ENCODE data around the gene OR4C46. TPM values are rescaled to one million over a fixed set of nuclear protein-coding genes. Genes with fewer than 3 reads are reported as not detected.

Gene OR4C46
- total and polyA plus RNA-seq, 10 of the 15 experiments (the other 5 are each of a cell fraction or from before 2014, with no cell fraction given), result not detected

GRCh38 chr11:54558919-54559318, 44.9 kb downstream of the OR4C46 start:
- ATAC-seq, result no peak
- Histone ChIP-seq H3K27ac (ENCODE audit: control insufficient read depth, insufficient read depth) (no peak overlapping the region), H3K9me3 (replicated peaks; ENCODE audit: control insufficient read depth, insufficient read depth, low read length) (no peaks in the 10 kb centered on the region; the same call in 2 of the 3 replicates), H3K27me3 (replicated peaks in 1 of 2; ENCODE audit: control insufficient read depth in 2 of 2, insufficient read depth in 2 of 2, low read length in 1 of 2) (no peaks in the 10 kb centered on the region), H4K20me1 (ENCODE audit: control insufficient read depth, insufficient read depth) (no peaks in the 10 kb centered on the region), H3K4me1 (ENCODE audit: control insufficient read depth, insufficient read depth, low read length) (no peaks in the 10 kb centered on the region), H2AFZ (ENCODE audit: control insufficient read depth, low read depth, low read length) (no peak overlapping the region), H3K9ac (ENCODE audit: control insufficient read depth, insufficient read depth, low read length) (no peak overlapping the region), H3K79me2 (ENCODE audit: control insufficient read depth, insufficient read depth, low read length) (no peaks in the 10 kb centered on the region), H3K4me3 (no peak overlapping the region), H3K4me2 (ENCODE audit: control insufficient read depth, insufficient read depth) (no peak overlapping the region), H3K36me3 (ENCODE audit: control insufficient read depth in 2 of 2, insufficient read depth in 2 of 2, low read length in 1 of 2) (no peaks in the 10 kb centered on the region)
- WGBS (ENCODE audit: insufficient coverage, insufficient replicate concordance, low lambda C conversion rate, missing lambda C conversion rate), result 7% methylated on average over 3 of the region's 3 CpGs
- FAIRE-seq, result no peak
- TF ChIP-seq NFXL1 (IDR thresholded peaks at IDR 0.05; ENCODE audit: borderline replicate concordance) (no peak), SKIL (IDR thresholded peaks at IDR 0.05; ENCODE audit: low read depth, poor library complexity, severe bottlenecking) (no peak), HCFC1 (IDR thresholded peaks at IDR 0.05; ENCODE audit: low read length) (no peak), SREBF1 (IDR thresholded peaks at IDR 0.05; ENCODE audit: low read length) (no peak)
- TF ChIP-seq, protein P1, sequence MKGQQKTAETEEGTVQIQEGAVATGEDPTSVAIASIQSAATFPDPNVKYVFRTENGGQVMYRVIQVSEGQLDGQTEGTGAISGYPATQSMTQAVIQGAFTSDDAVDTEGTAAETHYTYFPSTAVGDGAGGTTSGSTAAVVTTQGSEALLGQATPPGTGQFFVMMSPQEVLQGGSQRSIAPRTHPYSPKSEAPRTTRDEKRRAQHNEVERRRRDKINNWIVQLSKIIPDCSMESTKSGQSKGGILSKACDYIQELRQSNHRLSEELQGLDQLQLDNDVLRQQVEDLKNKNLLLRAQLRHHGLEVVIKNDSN (IDR thresholded peaks at IDR 0.05; ENCODE audit: borderline replicate concordance, extremely low read length, insufficient read depth, low read depth, low read length), result no peak
- ChIA-PET RAD21 (ENCODE audit: unreplicated experiment) (no interaction called here), SMC1A (ENCODE audit: uncharacterized antibody, unreplicated experiment) (no interaction called here), CTCF (no interaction called here), POLR2A (no interaction called here)
- intact Hi-C loops (cut with micrococcal nuclease; ENCODE audit: unreplicated experiment) (no loop called here), in situ Hi-C loops (cut with MboI) (no loop called here)
- DNase-seq (ENCODE audit: low read depth, low spot score), result no peak
- no TSS peak for BruUV-seq (replicated peaks)
